GM12891 (cell line): Measurements from ENCODE around the gene SAP30BP.
A peak's percentile ranks its signal among the peaks of the same experiment; 100 is the strongest.

Experiments
- PAX5 ChIP-seq: IDR thresholded peaks from 2 replicates; pipeline ENCODE4 v1.6.1; 2011; ENCODE audit warnings: low read length, moderate library complexity, mild to moderate bottlenecking; ENCODE audit not compliant: insufficient read depth, severe bottlenecking
- POLR2A ChIP-seq: IDR thresholded peaks from 2 replicates; pipeline ENCODE4 v1.6.1; 2011; ENCODE audit warnings: low read depth, low read length, control low read depth
- POLR2AphosphoS5 ChIP-seq: IDR thresholded peaks from 2 replicates; pipeline ENCODE4 v1.6.1; 2011; ENCODE audit warnings: low read depth, low read length, control low read depth
- SPI1 ChIP-seq: IDR thresholded peaks from 2 replicates; pipeline ENCODE4 v1.6.1; 2011; ENCODE audit warnings: low read depth, low read length, control low read depth

GRCh38 chr17:75688209-75688825, 21.2 kb downstream of the SAP30BP start:
- TF ChIP-seq POLR2A (peak; percentile 54), SPI1 (no peak), POLR2AphosphoS5 (no peak), PAX5 (no peak)
